NCI-H226 (cell line): ENCODE results near the gene TEPSIN.
"Not testable (repeated sequence)": the region's sequence is repeated elsewhere in the genome, so short reads cannot be mapped to it uniquely, and the experiment has no call there.

Experiments
- DNase-seq: peaks from one replicate; pipeline ENCODE4 v3.0.0-alpha.2; 2015

TEPSIN gene

DNA sequence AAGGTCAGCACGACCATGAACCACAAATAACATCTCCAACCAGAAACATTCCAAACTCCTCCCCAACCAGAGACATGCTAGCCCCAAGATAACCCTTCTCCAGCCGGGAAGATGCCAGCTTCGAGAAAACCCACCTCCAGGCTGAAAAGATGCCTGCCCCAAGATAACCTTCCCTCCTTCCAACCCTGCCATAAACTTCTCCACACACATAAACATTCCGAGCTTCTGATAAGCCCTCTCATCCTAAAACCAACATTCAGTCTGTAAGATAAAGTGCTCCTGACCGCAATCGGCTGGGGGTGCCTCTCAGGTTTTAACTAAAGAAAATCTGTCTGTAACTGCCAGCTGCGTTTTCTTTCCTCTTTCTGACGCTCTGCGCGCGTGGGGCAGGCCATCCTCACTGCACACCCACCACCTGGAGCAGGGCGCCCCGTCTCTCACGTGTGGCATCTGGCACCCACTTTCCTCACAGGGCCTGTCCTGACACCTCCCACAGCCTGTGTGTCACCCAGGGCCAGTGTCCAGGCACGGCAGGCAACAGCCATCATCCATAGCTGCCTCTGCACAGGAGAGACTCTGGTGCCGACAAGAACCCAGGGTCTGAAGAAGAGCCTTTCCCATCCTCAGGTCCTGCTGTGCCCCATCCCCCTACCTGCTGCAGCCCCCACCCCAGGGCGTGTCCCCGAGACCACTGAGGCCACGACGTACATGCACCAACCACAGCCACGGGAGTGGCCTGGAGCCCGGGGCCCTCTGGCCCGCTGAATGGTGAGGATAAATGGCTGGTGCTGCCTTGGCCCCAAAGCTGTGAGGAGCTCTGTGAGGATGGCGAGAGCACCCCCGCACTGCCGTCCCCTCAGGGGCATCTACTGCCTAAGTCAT lies 3.7 kb downstream of the TEPSIN start:
- peak; percentile 77 for DNase-seq

- no peak for DNase-seq
Measured at GRCh38 chr17:81234506-81234855, 4.4 kb downstream of the TEPSIN start.

DNA sequence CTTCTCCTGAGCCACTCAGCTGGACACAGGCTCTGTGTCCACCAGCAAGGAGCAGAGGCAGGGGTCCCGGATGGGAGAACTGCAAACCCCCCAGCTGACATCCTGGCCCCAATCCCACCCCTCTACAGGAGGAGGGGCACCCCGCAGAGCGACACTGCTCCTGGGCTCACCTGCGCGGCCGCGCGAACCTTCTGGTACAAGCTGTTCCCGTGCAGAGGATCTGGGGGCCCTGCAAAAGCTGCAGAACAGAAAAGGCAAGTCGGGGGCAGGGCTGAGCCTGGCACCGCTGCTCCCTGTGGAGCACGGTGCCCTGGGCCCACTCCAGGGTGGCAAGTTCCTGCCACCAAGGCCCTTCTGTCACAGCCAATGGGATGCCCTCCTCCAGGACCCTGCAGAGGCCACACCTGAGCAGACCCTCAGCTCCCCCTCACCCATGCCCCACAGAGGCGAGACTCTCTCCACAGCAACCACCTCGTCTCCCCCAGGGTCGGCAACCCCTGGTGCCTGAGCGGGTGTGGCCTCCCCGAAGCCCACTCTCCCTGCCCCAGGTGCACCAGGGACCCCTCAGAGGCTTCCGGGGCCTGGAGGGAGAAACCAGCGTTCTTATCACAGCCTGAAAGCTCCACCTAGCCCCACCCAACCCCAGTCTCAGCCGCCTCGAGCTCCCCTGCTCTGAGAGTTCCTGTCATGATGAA lies 4.9 kb downstream of the TEPSIN start:
- DNase-seq: no peak

GRCh38 chr17:81233316-81233715 lies 5.5 kb downstream of the TEPSIN start:
- DNase-seq: no peak

GRCh38 chr17:81232616-81233241 lies 6.1 kb downstream of the TEPSIN start:
- no peak for DNase-seq

- no peak for DNase-seq
Measured at GRCh38 chr17:81231766-81232581, 6.9 kb downstream of the TEPSIN start.

DNA sequence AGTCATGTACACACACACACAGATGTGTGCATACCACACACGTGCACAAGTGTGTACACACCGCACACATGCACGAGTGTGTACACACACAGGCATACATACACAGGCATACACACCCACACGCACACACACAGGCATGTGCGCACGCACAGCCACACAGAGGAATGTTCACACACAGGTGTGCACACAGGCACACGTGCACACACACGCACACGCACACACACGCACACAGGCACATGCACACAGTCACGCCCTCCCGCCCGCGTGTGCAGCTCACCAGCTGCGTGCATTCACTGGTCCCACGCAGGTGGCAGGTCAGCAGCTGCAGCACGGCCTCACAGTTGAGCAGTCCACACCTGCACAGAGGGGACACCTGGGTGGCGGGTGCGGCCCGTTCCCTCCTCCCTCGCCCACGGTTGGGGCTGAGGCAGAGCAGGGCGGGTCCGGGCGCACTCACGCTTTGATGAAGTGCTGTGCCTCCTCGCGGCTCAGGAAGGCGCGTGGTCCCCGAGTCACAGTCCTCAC lies 7.7 kb downstream of the TEPSIN start:
- DNase-seq: no peak

DNA sequence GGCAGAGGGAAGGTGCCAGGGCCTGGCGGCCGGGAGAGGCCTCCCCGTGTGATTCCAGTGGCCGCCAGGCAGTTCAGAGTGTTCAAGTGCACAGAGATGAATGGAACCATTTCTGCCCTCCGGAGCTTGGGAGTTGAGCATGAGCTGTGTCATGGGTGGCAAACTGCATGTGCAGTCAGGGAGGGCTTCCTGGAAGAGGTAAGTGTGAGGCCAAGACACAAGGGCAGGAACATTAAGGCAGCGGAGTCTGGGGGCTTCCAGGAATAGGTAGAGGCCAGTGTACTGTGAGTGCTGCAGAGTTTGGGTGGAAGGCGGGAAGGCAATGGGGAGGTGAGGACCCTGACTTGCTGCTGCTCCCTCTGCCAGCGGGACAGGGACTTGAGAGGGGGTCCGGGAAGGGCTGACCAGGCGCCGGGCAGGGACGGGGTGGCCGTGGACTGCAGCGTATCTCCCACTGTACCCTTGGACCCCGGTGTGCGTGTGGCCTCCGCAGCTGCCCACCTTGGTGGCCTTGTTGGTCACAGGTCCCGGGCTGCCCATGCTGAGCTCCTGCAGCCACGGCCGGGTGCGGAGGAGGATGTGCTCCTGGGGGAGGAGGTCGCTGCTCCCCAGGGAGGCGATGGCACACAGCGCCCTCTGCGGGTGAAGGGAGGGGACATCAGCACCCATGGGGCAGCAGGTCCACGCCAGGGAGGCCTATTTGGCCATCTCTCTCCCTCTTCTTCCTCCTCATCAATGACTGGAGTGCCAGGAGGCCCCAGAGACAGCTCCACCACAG lies 8.6 kb downstream of the TEPSIN start:
- no peak for DNase-seq

DNA sequence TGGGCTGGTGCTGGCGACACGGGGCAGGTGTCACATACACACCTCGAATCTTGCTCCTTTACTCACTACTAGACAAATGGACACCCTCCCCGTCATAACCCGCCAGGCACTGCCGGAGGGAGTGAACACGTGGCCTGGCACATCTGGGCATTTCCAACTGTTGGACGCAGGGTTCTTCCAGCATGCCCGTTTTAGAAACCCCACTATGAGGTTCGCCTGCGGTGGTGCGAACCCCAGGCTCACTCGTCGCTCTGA lies 9.3 kb downstream of the TEPSIN start:
- no peak for DNase-seq

GRCh38 chr17:81228834-81229665 lies 9.8 kb downstream of the TEPSIN start:
- no peak for DNase-seq

DNA sequence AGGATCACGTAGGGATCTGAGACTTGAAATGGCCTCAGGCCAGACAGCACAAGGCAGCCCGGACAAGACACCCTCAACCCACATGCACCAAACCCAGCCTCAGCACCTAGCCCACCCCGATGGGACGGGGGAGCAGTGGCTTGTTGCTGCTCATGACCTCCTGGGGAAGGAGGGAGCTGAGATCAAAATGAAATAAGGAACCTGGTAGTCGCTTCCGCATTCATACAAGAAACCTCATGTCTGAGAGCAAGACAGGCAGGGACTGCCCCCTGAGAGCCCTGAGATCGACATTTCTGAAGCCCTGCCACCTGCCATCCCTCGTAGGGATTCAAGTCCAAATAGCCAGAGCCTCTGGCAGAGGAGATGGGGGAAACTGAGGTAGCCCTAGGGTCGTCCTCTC lies 10.4 kb downstream of the TEPSIN start:
- no peak for DNase-seq

DNA sequence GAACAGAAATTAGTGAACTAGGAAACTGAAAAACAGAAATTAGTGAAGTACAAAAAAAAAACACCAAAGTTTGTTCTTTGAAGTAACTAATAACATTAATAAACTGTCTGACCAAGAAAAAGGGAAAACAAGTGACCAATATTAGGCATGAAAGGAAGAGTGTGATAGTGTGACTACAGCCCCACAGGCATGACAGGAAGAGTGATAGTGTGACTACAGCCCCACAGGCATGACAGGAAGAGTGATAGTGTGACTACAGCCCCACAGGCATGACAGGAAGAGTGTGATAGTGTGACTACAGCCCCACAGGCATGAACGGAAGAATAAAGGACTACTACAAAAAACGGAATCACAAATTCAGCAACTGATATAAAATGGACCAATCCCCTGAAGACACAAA lies 11.2 kb downstream of the TEPSIN start:
- not testable (repeated sequence) for DNase-seq

DNA sequence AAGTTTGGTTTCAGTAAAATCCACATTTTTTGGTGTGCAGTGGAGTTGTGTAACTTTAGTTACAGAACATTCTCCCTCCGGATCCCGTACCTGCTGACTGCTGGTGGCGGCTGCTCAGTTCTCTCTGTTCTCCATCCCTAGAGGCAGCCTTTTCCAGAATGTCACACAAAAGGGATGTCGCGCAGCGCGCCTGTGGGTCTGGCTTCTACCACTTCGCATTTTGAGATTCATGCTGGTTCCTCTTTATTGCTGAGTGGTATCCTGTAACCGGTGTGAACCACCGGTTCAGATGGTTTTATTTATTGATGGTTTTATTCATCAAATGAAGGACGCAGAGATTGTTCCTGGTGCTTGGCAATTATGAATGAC lies 15.1 kb downstream of the TEPSIN start:
- no peak for DNase-seq

DNA sequence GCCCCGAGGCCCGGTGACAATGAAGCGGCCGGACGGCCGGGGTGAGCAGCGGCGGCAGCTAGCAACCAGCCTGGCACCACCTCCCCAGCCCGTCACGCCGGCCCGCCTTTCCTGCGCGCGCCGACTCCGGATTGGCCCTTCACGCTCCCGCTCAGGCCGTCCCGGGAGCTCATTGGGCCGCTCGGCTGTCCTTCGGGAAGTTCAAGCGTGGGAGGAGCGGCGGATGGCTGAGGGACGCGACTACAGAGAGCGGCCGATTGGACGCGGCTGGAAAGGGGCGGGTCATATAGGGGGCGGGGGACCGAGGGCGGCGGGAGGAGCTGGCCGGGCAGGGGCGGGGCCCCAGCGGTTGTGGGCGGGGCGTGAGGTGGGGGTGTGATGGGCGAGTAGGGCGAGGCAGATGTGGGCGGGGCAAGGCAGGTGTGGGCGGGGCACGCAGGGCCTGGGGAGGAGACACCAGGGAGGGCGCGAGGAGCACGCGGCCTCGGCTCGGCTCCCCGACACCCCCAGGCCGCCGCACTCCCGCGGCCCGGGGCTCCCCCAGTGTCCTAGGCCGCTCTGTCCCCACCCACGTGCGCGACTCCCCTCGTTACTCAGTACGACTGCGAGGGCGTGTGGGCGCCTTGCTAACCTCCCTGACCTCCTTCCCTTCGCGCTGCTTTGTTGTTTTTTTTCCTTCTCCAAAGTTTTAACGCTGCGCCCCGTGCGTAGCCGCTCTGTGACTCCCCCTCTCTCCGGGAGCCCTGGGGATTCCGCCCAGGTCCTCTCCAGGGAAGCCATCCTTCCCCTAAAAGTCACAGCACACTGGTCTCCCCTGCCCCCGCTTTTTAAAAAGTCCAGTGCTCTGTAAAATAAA lies 15.7 kb downstream of the TEPSIN start, which contains the start of gene CEP131:
Gene CEP131 (minus strand): TSS at position 60 of the 856 bp plus-strand sequence. CDS start 2,909 bp downstream, outside the sequence.
- peak; percentile 96 for DNase-seq

DNA sequence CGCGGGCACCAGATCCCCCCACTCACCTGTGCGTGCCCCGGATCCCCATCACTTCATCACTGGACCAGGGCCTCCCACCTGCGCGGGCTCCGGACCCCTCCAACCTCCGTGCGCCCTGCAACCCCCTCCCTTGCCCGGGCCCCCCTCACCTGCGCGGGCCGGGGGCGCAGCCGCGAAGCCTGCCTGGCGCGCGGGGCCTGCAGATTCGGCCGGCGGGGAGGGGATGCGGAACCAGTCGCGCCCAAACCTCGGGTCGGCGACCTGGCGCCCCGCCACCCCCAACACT lies 16.3 kb downstream of the TEPSIN start:
- DNase-seq: no peak

- no peak for DNase-seq
Measured at GRCh38 chr17:81221842-81222619, 16.8 kb downstream of the TEPSIN start.

DNA sequence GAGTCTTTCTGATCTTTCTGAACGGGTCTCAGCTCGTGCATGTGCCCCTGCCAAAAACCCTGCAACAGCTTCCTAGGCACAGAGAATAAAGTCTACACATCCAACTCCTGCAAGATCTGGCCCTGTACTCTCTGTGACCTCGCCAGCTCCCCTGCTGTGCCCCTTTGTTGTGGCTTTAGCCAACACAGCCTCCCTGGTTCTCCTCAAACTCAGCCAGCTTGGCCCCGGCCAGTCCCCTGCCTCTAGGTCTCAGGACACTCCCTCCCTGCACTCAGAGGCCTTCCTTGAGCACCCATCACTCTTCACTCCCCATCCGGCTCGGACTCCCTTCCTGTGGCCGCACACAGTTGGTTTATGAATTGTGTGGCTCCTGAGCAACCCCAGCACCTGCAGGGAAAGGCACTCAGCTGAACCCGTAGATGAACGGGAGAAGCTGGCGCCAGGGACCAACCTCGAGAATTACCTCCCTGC lies 17.4 kb downstream of the TEPSIN start:
- DNase-seq: no peak

DNA sequence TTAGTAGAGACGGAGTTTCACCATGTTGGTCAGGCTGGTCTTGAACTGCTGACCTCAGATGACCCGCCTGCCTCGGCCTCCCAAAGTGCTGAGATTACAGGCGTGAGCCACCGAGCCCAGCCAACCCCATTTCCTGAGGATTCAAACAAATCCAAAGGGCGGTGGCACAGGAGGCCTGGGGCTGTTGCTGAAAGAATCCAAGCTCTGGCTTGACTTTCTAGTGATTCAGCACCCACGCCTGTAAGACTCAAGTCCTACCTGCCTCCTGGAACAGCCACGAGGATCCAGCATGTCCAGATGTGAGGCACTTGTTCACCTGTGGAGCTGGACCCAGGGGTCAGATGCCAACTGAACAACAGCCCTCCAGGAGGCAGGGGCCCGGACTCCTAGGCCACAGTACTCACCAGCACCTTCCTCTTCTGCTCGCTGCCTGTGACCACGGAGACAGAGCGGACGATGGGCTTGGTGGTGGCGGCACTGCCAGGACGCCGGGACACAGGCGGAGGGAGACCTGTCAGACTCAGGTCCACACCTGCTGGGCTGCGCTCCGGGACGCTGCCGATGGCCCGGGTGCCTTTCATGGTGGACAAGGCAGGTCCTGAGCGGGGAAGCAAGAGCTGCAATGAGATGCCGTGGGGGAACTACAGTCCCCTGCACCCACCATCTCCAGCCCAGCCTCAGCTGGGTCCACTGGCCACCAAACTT lies 19.2 kb downstream of the TEPSIN start:
- no peak for DNase-seq

DNA sequence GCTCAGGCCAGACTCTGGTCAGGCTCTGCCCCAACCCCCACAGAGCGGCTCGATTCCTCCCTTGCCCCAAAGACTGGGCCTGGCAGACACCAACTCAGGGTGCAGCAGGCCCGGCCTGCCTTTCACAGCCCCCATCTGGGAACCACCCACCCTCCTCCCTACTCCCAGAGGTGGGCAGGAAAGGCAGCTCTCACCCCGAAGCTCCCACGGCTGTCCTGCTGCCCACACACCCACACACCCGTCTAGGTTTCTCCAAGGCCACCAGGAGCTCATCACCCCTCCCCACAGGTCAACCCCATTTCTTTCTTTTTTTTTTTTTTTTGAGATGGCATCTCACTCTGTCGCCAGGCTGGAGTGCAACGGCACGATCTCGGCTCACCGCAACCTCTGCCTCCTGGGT lies 19.9 kb downstream of the TEPSIN start:
- DNase-seq: no peak
